Activated naive CD4-positive, alpha-beta T cell treated with Interleukin-2 at 50 U/mL for 16 hours (primary cell): ENCODE measurements around the gene RUSC1.
A peak's percentile ranks its signal among the peaks of the same experiment; 100 is the strongest.

Experiments used
- DNase-seq: peaks from one replicate; pipeline ENCODE4 v3.0.0-alpha.2; 2020

The RUSC1 gene

GRCh38 chr1:155296661-155297060 lies 24.0 kb upstream of the RUSC1 start:
- DNase-seq: no peak

GRCh38 chr1:155297384-155297783 lies 23.3 kb upstream of the RUSC1 start:
- DNase-seq: no peak

GRCh38 chr1:155300024-155300423 lies 20.7 kb upstream of the RUSC1 start:
- no peak for DNase-seq

- no peak for DNase-seq
These were observed 20.0 kb upstream of the RUSC1 start for GRCh38 chr1:155300553-155301329.

GRCh38 chr1:155301342-155301841 lies 19.3 kb upstream of the RUSC1 start, which contains the start of gene PKLR:
Gene PKLR (minus strand): TSS chr1:155301438. CDS start chr1:155301395, 43 bp downstream.
- DNase-seq: no peak

- no peak for DNase-seq
These were observed 16.1 kb upstream of the RUSC1 start for GRCh38 chr1:155304558-155305063.

GRCh38 chr1:155305881-155306391 lies 14.8 kb upstream of the RUSC1 start:
- DNase-seq: no peak

- DNase-seq: no peak
These were observed 13.4 kb upstream of the RUSC1 start for GRCh38 chr1:155307247-155307740.

GRCh38 chr1:155308493-155309422 lies 11.9 kb upstream of the RUSC1 start, which contains the start of gene FDPS:
Gene FDPS (plus strand): TSS chr1:155308866. CDS start chr1:155309790, 924 bp downstream.
- DNase-seq: peak; percentile 97

- no peak for DNase-seq
These were observed 11.2 kb upstream of the RUSC1 start for GRCh38 chr1:155309423-155310021.

GRCh38 chr1:155313261-155313660 lies 7.4 kb upstream of the RUSC1 start:
- DNase-seq: no peak

- no peak for DNase-seq
These were observed 3.8 kb upstream of the RUSC1 start for GRCh38 chr1:155316922-155317321.

- DNase-seq: no peak
These were observed 2.6 kb upstream of the RUSC1 start for GRCh38 chr1:155318082-155318481.

- no peak for DNase-seq
These were observed 1.2 kb upstream of the RUSC1 start for GRCh38 chr1:155319536-155319935.

- no peak for DNase-seq
These were observed 442 bp upstream of the RUSC1 start for GRCh38 chr1:155320252-155320651.

GRCh38 chr1:155321639-155322503 lies 1.2 kb downstream of the RUSC1 start:
- no peak for DNase-seq

GRCh38 chr1:155322571-155322952 lies 1.9 kb downstream of the RUSC1 start:
- no peak for DNase-seq

- DNase-seq: peak; percentile 88
These were observed 2.4 kb downstream of the RUSC1 start for GRCh38 chr1:155322953-155323728.

GRCh38 chr1:155323729-155324036 lies 3.0 kb downstream of the RUSC1 start:
- peak; percentile 82 for DNase-seq

GRCh38 chr1:155324037-155324716 lies 3.5 kb downstream of the RUSC1 start:
- peak; percentile 91 for DNase-seq
